Kidney capillary endothelial cell (primary cell): ENCODE results near the gene CCDC81.

ENCODE experiments used
- DNase-seq: peaks from one replicate; pipeline ENCODE4 v3.0.0-alpha.2; 2018; ENCODE audit warnings: low spot score

The CCDC81 gene

GRCh38 chr11:86440843-86441242 is 66.2 kb downstream of the CCDC81 start:
- no peak for DNase-seq

GRCh38 chr11:86442420-86442819 is 67.7 kb downstream of the CCDC81 start:
- DNase-seq = no peak

- no peak for DNase-seq
Measured at GRCh38 chr11:86442827-86443226, 68.1 kb downstream of the CCDC81 start.

- no peak for DNase-seq
Measured at GRCh38 chr11:86443415-86443814, 68.7 kb downstream of the CCDC81 start.

- no peak for DNase-seq
Measured at GRCh38 chr11:86444981-86445380, 70.3 kb downstream of the CCDC81 start.

GRCh38 chr11:86446163-86446923 is 71.7 kb downstream of the CCDC81 start:
- DNase-seq = no peak

GRCh38 chr11:86446924-86447285 is 72.2 kb downstream of the CCDC81 start:
- no peak for DNase-seq

GRCh38 chr11:86447763-86448480 is 73.2 kb downstream of the CCDC81 start:
- DNase-seq = no peak

GRCh38 chr11:86449993-86450629 is 75.4 kb downstream of the CCDC81 start:
- no peak for DNase-seq

GRCh38 chr11:86453290-86454030 is 78.8 kb downstream of the CCDC81 start:
- no peak for DNase-seq

GRCh38 chr11:86456075-86456939 is 81.6 kb downstream of the CCDC81 start:
- DNase-seq = peak; percentile 89

- no peak for DNase-seq
Measured at GRCh38 chr11:86458294-86459001, 83.8 kb downstream of the CCDC81 start.

GRCh38 chr11:86459002-86459385 is 84.3 kb downstream of the CCDC81 start:
- DNase-seq = no peak

- DNase-seq = peak; percentile 95
Measured at GRCh38 chr11:86459682-86460460, 85.2 kb downstream of the CCDC81 start.

GRCh38 chr11:86460461-86461385 is 86.0 kb downstream of the CCDC81 start:
- DNase-seq = no peak

GRCh38 chr11:86461892-86462291 is 87.2 kb downstream of the CCDC81 start:
- no peak for DNase-seq

- DNase-seq = no peak
Measured at GRCh38 chr11:86463120-86463519, 88.4 kb downstream of the CCDC81 start.

- no peak for DNase-seq
Measured at GRCh38 chr11:86463955-86464354, 89.3 kb downstream of the CCDC81 start.
